ENCODE data around the gene TMEM184A.

The TMEM184A gene

DNA sequence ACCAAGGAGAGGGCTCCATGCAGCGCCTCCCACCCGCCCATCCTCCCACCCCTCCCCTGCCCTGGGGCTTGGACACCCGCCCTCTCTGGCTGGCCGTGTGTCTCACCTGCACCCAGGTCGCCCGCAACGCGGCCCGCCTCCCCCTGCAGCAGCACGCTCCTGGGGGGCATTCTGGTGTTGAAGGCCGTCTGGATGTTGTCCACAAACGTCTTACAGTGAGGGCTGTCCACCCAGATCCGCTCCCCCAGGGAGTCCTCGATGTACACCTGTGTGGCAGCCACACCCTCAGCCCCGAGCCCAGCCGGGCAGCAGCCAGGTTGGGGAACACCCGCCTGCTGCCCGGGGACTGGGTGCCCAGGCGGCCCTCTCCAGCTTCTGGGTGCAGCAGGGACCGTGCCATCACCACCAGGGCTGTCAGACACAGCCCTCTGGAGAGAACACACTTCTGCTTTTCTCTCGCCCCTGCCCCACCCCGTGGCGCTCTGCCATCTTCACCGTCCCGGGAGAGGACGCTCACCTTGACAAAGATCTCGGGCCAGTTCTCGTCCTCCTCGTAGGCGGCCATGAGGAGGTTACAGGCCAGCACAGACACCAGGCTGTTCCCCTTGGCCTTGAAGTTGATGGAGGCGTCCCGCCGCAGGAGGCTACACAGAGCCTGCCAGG is 56.5 kb downstream of the TMEM184A start:
- DNase-seq = no peak

DNA sequence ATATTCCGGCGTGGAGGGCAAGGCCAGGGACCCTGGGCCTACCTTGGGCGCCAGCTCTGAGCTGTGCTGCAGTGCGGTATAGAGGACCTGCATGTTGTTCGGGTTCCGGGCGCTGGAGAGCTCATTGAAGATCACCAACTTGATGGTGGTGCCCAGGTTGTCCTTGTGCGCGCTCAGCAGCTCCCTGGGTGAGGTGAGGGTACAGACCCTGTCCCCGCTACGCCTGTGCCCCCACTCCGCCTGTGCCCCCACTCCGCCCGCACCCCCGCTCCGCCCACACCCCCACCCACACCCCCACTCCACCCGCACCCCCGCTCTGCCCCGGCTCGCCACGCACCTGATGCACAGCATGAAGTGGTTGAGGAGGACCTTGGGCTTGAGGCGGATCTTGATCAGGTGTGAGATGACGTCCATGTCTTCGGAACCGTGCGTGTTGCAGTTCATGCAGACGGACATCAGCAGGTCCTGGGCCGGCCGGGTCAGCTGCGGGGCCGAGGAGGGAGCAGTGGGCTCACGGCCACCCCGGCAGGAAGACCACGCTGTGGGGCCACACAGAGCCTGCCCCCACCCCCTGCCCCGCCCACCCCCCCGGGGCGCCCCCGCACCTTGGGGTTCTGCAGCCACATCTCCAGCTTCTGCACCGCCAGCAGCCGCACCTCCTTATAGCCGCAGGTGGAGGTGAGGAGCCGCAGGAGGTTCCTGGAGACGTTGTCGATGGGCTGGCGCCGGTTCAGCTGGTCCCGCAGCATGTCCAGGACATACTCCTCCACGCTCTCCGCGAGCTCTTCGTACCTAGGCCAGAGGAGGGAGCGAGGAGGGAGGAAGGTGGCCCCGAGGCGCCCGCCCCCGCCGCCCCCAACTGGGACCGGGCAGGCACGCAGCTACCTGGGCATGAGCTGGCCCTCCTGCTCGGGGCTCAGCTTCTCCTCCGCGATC is 57.4 kb downstream of the TMEM184A start:
- no peak for DNase-seq

DNA sequence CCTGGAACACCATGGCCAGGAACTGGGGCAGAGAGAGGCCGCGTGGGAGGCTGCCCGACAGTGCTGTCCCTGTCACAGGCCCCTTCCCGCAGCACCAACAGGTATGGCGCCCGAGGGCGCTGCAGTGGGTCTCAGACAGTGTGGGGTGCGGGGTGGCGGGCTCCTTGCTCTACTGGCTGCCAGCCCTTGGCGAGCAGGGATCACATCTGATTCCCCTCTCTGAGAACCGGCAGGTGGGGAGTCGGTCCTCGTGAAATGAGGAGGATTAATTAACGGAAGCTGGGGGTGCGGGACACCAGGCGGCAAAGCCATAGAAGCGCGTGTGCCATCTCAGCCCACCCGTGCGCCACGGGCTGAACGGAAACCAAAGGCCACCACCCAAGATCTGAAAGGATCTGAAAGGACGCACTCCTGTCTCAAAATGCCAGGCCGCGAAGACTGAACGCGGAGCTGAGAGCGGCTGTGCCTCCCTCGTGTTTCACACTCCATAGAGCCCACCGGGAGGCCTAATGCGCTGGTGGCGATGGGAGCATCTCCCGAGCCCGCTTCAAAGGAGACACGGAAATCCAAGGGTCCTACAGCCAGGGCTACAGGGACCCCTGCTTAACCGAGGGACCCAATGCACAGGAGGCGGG is 58.6 kb downstream of the TMEM184A start:
- no peak for DNase-seq

DNA sequence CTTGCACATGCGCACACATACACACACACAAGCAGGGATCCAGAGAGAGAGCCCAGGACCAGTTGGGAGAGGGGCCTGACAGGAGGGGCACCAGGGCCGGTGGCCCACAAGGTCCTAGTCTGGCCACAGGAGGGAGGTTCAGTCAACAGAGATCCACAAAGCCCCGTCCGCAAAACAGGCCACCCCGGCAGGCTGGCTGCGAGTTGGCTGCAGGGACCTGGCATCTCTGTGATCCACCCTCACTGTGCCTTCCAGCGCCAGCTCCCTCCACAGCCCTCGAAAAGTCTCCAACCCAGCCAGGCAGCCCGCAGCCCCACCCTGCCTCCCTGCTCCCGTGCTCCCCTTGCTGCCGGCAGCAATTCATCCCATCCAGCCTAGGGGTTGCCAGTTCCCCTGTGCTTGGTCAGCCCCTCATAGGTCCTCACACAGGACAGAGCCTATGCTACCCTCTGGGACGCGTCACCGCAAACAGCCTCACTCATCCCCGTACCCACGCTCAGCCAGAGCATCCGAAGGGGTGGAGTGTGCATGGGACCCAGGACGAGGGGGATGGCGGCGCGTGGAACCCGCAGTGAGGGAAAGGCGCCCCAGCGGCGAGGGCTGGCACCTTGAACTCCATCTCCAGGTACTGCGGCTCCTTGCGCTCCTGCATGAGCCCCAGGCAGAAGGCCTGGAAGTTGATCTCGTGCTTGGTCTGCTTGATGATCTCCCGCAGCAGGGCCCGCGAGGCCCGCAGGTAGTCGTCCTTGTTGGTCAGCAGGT is 59.3 kb downstream of the TMEM184A start:
- DNase-seq = no peak

DNA sequence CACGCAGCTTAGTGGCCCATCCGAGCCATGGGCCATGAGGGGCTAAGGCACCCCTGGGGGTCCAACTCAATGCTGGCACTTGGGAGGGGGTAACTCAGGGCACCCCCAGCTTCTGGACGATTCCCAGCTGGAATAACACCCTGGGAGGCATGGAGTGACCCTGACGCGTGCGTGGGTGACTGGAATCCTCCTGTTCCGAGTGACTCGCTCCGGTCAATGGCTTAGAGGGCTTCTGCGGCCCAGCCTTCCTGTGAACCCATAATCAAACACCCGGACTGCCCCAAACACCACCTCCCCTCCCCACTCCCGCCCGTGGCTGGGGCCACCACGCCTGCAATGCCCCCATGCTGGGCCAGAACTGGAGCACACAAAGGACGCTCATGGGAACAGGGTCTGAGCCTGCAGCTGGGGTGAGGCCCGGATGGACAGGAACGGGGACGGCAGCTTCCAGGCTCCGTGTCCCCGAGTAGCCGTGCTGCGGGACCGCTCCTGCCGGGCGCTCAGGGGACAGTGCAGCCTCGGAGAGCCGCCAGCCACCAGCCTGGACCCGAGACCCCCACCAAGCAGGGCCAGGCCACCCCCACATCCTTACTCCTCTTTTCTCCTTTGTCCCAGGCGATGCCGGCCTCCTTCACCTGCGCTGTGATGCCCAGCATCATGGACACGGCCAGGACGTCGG is 60.3 kb downstream of the TMEM184A start:
- DNase-seq = no peak

DNA sequence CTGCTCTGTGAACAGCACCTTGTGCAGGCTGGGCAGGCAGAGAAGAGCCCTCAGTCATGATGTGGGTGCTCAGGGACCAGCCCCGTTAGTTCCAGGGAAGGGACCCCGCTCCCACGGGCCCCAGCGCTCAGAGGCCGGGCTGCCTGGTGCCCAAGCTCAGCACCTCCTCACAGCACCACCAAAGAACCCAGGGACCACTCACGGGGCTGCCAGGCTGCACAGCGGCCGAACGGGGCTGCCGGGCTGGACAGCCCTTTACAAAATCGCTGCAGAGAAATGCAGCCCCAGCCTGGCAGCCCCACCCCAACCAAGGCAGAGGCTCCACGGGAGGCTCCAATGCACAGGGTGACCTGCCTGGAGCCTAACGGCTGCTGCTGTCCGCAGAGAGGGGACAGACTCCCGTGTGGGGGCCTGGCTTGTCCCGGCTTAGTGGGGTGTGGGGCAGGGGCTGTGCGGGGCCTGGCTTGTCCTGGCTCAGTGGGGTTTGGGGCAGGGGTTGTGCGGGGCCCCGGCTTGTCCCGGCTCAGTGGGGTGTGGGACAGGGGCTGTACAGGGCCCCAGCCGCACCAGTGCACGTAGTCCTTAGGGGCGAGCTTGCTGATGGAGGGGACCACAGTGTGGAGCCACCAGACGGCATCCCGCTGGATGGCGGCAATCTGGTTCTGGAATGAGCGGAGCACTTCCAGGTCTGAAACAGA is 61.0 kb downstream of the TMEM184A start:
- no peak for DNase-seq

DNA sequence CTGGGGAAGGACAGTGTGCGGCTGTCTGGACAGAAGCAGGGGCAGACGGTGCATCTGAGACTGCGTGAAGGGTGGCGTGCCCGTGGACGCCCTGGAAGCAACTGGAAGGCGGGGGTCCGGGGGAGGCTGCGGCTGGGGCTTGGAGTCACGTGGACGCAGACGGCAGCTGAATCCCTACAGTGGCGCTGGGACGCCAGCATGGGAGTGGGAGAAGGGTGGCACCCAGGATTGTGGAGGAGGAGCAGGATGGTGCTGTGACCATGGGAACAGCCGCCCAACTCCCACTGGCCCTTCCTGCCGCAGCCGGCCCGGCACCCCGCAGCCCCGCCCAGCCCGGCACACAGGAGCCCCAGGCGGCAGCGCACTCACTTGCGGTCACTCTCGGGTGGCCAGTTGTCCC is 61.6 kb downstream of the TMEM184A start:
- DNase-seq = no peak

DNA sequence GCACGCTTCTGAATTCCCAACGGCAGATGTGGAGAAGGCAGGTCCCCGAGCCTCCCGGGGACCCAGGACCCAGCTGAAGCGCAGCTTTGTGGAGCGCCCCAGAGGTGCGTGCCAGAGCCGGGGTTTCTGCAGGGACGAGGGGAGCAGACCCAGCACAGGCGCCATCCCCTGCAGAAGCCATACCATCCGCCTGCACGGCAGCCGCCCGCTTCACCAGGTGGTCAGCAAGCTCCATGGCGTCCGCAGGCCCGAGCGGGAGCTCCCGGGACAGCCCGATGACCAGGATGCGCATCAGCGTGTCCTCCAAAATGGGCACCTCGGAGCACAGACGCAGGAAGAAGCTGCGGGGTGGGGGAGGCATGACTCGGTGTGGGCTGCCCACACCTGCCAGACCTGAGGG is 62.4 kb downstream of the TMEM184A start:
- no peak for DNase-seq

DNA sequence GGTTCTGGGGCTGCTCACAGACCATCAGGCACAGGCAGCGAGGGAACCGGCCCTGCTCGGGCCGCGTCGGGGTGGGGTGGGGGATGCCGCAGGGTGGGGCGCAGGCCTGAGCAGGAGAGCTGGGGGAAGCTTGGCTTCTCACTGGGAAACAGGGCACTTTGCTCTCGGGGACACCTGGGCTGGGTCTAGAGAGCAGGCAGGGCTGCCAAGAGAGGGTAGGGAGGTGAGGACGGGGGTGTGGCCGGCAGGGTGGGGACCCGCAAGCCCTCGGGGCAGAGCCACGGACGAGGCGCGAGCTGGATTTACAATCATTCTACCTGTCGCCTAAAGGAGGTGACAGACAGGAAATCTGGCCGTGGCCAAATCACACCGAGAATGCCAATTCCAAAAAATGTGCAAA is 62.9 kb downstream of the TMEM184A start:
- DNase-seq = no peak

DNA sequence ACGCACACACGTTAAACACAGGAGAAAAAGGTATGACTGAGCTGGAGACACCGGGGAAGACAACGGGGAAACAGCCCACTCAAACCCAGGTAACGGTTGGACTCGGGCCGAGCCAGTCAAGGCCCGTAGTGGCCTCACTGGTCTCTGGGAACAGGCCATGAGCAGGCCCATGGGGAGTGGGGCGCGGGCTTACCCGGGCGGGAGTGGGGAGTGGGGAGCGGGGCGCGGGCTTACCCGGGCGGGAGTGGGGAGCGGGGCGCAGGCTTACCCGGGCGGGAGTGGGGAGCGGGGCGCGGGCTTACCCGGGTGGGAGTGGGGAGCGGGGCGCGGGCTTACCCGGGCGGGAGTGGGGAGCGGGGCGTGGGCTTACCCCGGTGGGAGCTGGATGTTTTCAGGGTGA is 63.4 kb downstream of the TMEM184A start:
- no peak for DNase-seq

Data from activated effector memory CD4-positive, alpha-beta T cell treated with Interleukin-2 at 50 U/mL for 16 hours (primary cell).